ENCODE measurements around the gene WDHD1.

DNA sequence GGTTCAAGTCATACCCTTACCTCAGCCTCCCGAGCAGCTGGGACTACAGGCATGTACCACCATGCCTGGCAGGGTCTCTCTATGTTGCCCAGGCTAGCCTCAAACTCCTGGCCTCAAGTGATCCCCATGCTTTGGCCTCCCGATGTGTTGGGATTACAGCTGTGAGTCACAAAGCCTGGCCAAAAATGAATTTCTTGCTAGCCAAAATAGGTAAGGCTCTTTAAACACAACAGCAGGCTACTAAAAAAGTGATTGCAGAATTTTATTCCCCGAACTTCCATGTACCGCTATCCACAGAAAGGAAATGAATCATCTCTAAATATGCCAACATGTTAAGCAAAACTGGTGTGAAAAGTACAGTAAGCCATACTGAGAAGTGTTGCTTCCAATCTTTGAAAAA lies 50.6 kb downstream of the WDHD1 start:
- TF ChIP-seq, protein P1, sequence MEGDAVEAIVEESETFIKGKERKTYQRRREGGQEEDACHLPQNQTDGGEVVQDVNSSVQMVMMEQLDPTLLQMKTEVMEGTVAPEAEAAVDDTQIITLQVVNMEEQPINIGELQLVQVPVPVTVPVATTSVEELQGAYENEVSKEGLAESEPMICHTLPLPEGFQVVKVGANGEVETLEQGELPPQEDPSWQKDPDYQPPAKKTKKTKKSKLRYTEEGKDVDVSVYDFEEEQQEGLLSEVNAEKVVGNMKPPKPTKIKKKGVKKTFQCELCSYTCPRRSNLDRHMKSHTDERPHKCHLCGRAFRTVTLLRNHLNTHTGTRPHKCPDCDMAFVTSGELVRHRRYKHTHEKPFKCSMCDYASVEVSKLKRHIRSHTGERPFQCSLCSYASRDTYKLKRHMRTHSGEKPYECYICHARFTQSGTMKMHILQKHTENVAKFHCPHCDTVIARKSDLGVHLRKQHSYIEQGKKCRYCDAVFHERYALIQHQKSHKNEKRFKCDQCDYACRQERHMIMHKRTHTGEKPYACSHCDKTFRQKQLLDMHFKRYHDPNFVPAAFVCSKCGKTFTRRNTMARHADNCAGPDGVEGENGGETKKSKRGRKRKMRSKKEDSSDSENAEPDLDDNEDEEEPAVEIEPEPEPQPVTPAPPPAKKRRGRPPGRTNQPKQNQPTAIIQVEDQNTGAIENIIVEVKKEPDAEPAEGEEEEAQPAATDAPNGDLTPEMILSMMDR (conservative IDR thresholded peaks at IDR 0.05; ENCODE audit: low read depth, low read length) = no peak
- no peak for TF ChIP-seq EZH2phosphoT487 (IDR thresholded peaks at IDR 0.05; ENCODE audit: borderline replicate concordance, low read length)

All from PC-3 (cell line).